Measurements from ENCODE around the gene SETD1A.

Gene SETD1A

DNA sequence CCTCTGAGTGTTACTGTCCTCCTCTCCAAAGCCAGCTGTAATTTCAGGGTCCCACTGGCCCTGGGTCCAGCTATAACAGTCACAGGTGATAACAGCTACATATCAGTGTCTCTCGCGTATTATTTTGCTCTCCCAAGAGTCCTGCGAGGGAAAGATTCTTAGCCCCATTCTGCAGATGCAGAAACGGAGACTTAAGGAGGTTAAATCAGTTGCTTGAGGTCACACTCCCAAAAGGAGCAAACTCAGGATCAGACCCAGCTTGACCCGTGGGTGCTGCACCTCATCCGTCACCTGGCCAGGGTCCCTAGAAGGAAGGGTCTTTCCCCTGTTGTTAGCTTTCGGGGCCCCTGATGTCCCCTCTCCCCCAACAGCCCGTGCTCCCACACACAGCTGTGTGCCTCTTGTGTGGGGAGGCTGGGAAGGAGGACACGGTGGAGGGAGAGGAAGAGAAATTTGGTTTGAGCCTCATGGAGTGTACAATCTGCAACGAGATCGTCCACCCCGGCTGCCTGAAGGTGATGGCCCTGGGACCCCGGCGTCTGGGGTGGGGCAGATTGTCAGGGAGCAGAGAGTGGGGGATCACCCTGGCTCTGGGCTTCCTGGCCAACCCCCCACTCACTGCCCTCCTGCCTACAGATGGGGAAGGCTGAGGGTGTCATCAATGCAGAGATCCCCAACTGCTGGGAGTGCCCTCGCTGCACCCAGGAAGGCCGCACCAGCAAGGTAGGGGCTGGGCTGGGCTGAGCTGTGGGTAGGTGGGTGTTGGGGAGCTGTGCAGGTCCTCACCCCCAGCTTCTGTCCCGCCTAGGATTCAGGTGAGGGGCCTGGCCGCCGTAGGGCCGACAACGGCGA, 30.4 kb upstream of the SETD1A start:
- H3K4me3 ChIP-seq (ENCODE audit: low read length), result no peak overlapping the region
- H3K9ac ChIP-seq (ENCODE audit: low read length), result no peak overlapping the region
- no peaks in the 10 kb centered on the region for H4K20me1 ChIP-seq (ENCODE audit: insufficient read depth, low read length)
- no peak overlapping the region for H3K4me2 ChIP-seq (ENCODE audit: low read length)
- H3K9me3 ChIP-seq (ENCODE audit: insufficient read depth, low read length), result no peaks in the 10 kb centered on the region
- no peak overlapping the region for H3K27ac ChIP-seq (ENCODE audit: low read length)
- H3K79me2 ChIP-seq (ENCODE audit: low read length), result no peaks in the 10 kb centered on the region
- H3K4me1 ChIP-seq (ENCODE audit: low read length), result peaks cover 4% of the 10 kb centered on the region
- no peaks in the 10 kb centered on the region for H3K27me3 ChIP-seq (ENCODE audit: low read depth, low read length)
- H2AFZ ChIP-seq (ENCODE audit: low read depth, low read length), result no peak overlapping the region
- TF ChIP-seq, protein P1, sequence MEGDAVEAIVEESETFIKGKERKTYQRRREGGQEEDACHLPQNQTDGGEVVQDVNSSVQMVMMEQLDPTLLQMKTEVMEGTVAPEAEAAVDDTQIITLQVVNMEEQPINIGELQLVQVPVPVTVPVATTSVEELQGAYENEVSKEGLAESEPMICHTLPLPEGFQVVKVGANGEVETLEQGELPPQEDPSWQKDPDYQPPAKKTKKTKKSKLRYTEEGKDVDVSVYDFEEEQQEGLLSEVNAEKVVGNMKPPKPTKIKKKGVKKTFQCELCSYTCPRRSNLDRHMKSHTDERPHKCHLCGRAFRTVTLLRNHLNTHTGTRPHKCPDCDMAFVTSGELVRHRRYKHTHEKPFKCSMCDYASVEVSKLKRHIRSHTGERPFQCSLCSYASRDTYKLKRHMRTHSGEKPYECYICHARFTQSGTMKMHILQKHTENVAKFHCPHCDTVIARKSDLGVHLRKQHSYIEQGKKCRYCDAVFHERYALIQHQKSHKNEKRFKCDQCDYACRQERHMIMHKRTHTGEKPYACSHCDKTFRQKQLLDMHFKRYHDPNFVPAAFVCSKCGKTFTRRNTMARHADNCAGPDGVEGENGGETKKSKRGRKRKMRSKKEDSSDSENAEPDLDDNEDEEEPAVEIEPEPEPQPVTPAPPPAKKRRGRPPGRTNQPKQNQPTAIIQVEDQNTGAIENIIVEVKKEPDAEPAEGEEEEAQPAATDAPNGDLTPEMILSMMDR (IDR thresholded peaks at IDR 0.05; ENCODE audit: low read depth, low read length), result no peak
- TF ChIP-seq EZH2phosphoT487 (IDR thresholded peaks at IDR 0.05; ENCODE audit: low read depth), result no peak
- H3K36me3 ChIP-seq (replicated peaks; ENCODE audit: low read depth, low read length), result peaks cover 3% of the 10 kb centered on the region

GRCh38 chr16:30927789-30928378, 29.7 kb upstream of the SETD1A start:
- peaks cover 4% of the 10 kb centered on the region for H3K4me1 ChIP-seq (ENCODE audit: low read length)
- no peaks in the 10 kb centered on the region for H4K20me1 ChIP-seq (ENCODE audit: insufficient read depth, low read length)
- no peak overlapping the region for H3K4me3 ChIP-seq (ENCODE audit: low read length)
- no peak overlapping the region for H2AFZ ChIP-seq (ENCODE audit: low read depth, low read length)
- H3K79me2 ChIP-seq (ENCODE audit: low read length), result no peaks in the 10 kb centered on the region
- H3K4me2 ChIP-seq (ENCODE audit: low read length), result no peak overlapping the region
- H3K27ac ChIP-seq (ENCODE audit: low read length), result no peak overlapping the region
- TF ChIP-seq, protein P1 (IDR thresholded peaks at IDR 0.05; ENCODE audit: low read depth, low read length), result no peak
- TF ChIP-seq EZH2phosphoT487 (IDR thresholded peaks at IDR 0.05; ENCODE audit: low read depth), result no peak
- peaks cover 3% of the 10 kb centered on the region for H3K36me3 ChIP-seq (replicated peaks; ENCODE audit: low read depth, low read length)
- no peaks in the 10 kb centered on the region for H3K9me3 ChIP-seq (ENCODE audit: insufficient read depth, low read length)
- no peaks in the 10 kb centered on the region for H3K27me3 ChIP-seq (ENCODE audit: low read depth, low read length)
- no peak overlapping the region for H3K9ac ChIP-seq (ENCODE audit: low read length)

DNA sequence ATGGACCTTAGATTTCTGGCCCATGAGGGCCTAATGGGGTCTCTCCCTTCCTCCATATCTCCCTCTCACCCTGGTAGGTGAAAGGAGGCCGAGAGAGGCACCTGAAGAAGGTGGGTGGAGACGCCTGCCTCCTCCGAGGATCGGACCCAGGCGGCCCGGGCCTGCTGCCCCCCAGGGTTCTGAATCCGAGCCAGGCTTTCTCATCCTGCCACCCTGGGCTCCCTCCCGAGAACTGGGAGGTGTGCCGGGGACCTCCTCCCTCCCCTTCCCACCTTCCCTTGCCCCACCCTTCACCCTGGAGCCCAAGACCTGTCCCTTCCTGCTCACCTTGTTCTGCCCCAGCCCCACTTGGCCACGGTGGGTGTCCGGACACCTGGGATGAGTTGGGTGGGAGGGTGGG, 29.2 kb upstream of the SETD1A start:
- Histone ChIP-seq H2AFZ (ENCODE audit: low read depth, low read length) (no peak overlapping the region), H4K20me1 (ENCODE audit: insufficient read depth, low read length) (no peaks in the 10 kb centered on the region), H3K27ac (ENCODE audit: low read length) (no peak overlapping the region), H3K4me3 (ENCODE audit: low read length) (no peak overlapping the region), H3K9ac (ENCODE audit: low read length) (no peak overlapping the region), H3K36me3 (replicated peaks; ENCODE audit: low read depth, low read length) (peaks cover 3% of the 10 kb centered on the region), H3K4me1 (ENCODE audit: low read length) (peaks cover 4% of the 10 kb centered on the region), H3K79me2 (ENCODE audit: low read length) (no peaks in the 10 kb centered on the region), H3K27me3 (ENCODE audit: low read depth, low read length) (no peaks in the 10 kb centered on the region), H3K4me2 (ENCODE audit: low read length) (no peak overlapping the region), H3K9me3 (ENCODE audit: insufficient read depth, low read length) (no peaks in the 10 kb centered on the region)
- no peak for TF ChIP-seq EZH2phosphoT487 (IDR thresholded peaks at IDR 0.05; ENCODE audit: low read depth)
- TF ChIP-seq, protein P1 (IDR thresholded peaks at IDR 0.05; ENCODE audit: low read depth, low read length), result no peak

DNA sequence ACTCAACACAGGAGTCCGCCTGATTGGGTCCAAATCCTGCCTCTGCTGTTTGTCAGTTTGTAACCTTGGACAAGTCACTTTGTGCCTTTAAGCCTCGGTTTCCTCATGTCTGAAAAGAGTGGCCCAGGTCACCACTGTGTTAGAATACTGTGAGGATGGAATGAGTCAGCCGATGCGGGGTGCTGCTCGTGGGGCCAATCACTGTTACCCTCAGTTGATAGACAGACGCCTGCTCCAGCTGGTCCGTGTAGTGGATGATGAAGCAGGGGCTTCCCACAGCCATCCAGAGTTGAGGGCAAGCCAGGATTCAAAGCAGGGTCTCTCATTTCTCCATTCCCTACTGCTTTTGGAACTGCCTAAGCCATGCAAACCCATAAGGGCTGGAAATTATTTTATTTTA, 28.4 kb upstream of the SETD1A start:
- Histone ChIP-seq H3K4me3 (ENCODE audit: low read length) (no peak overlapping the region), H2AFZ (ENCODE audit: low read depth, low read length) (no peak overlapping the region), H3K4me2 (ENCODE audit: low read length) (no peak overlapping the region), H4K20me1 (ENCODE audit: insufficient read depth, low read length) (no peaks in the 10 kb centered on the region), H3K79me2 (ENCODE audit: low read length) (no peaks in the 10 kb centered on the region), H3K4me1 (ENCODE audit: low read length) (peaks cover 4% of the 10 kb centered on the region), H3K27ac (ENCODE audit: low read length) (no peak overlapping the region), H3K9ac (ENCODE audit: low read length) (no peak overlapping the region), H3K9me3 (ENCODE audit: insufficient read depth, low read length) (no peaks in the 10 kb centered on the region), H3K27me3 (ENCODE audit: low read depth, low read length) (no peaks in the 10 kb centered on the region), H3K36me3 (replicated peaks; ENCODE audit: low read depth, low read length) (peaks cover 3% of the 10 kb centered on the region)
- no peak for TF ChIP-seq EZH2phosphoT487 (IDR thresholded peaks at IDR 0.05; ENCODE audit: low read depth)
- TF ChIP-seq, protein P1 (IDR thresholded peaks at IDR 0.05; ENCODE audit: low read depth, low read length), result no peak
